ENCODE results near the gene RPL35A. TPM values are rescaled to one million over a fixed set of nuclear protein-coding genes. Genes with fewer than 3 reads are reported as not detected.

RPL35A gene
- total and polyA plus RNA-seq, 2 experiments from 2014 or later, result 1,070 to 2,096 TPM

DNA sequence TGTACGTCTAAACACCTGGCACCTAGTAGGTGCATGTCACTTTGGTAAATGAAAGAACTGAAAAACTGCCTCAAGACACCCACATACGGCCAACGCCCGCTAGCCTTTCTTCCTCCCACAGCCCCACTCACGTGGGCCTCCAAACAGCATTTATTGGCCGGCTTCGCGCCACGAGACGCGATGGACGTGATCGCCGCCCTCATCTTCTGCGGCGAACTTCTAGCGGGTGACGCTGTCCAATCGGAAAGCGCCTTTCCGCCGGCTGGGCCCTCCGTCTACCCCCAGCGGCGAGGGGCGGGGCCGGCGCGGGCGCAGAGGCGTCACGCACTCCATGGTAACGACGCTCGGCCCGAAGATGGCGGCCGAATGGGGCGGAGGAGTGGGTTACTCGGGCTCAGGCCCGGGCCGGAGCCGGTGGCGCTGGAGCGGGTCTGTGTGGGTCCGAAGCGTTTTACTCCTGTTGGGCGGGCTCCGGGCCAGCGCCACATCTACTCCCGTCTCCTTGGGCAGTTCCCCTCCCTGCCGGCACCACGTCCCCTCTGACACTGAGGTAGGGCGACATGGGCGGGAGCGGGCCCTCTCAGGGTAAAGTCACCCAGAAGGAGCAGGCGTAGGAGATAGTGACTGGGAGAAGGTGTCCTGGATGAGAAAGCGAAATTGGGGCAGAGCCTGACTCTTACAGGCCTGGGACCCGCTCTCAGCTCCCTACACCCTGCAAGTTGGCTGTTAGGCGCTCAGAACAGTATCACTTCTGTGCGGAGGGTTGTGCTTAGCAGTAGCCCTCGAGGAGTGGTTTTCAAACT, 10.1 kb downstream of the RPL35A start, which contains the start of gene LMLN:
Gene LMLN (plus strand): TSS at position 327 of the 803 bp plus-strand sequence. CDS start 29 bp downstream, at position 356.
- Histone ChIP-seq H3K4me2 (peak within 1 kb of the TSS; percentile 95), H3K79me2 (replicated peaks; ENCODE audit: insufficient read depth) (no peaks in the 10 kb centered on the region), H3K4me3 (peak within 1 kb of the TSS; percentile 91), H3K36me3 (ENCODE audit: insufficient read depth) (peaks cover 12% of the 10 kb centered on the region), H3K4me1 (ENCODE audit: insufficient read depth) (peaks cover 6% of the 10 kb centered on the region; the same call in 1 of the 2 replicates), H2AFZ (peak within 1 kb of the TSS; percentile 96), H3K27ac (ENCODE audit: low read depth) (no peak within 1 kb of the TSS; the same call in 1 of the 2 replicates), H3K9me2 (ENCODE audit: insufficient read depth) (no peaks in the 10 kb centered on the region), H4K20me1 (replicated peaks; ENCODE audit: insufficient read depth) (peaks cover 5% of the 10 kb centered on the region), H3K27me3 (ENCODE audit: insufficient read depth) (no peaks in the 10 kb centered on the region), H3F3A (replicated peaks; ENCODE audit: low read depth) (peaks cover 25% of the 10 kb centered on the region)
- ATAC-seq (peak; percentile 83), DNase-seq (ENCODE audit: low spot score) (peak; percentile 96)
- Mint-ChIP-seq H3K9me3 (no peaks in the 10 kb centered on the region), H3K27ac (peak within 1 kb of the TSS; percentile 92), H3K27me3 (ENCODE audit: insufficient read depth, low read depth, poor library complexity) (peaks cover 20% of the 10 kb centered on the region), H3K36me3 (ENCODE audit: low read depth) (peaks cover 20% of the 10 kb centered on the region), H3K4me3 (peak within 1 kb of the TSS; percentile 92), H3K4me1 (peaks cover 14% of the 10 kb centered on the region; the same call in 2 of the 3 replicates)
- TF ChIP-seq, protein P1, sequence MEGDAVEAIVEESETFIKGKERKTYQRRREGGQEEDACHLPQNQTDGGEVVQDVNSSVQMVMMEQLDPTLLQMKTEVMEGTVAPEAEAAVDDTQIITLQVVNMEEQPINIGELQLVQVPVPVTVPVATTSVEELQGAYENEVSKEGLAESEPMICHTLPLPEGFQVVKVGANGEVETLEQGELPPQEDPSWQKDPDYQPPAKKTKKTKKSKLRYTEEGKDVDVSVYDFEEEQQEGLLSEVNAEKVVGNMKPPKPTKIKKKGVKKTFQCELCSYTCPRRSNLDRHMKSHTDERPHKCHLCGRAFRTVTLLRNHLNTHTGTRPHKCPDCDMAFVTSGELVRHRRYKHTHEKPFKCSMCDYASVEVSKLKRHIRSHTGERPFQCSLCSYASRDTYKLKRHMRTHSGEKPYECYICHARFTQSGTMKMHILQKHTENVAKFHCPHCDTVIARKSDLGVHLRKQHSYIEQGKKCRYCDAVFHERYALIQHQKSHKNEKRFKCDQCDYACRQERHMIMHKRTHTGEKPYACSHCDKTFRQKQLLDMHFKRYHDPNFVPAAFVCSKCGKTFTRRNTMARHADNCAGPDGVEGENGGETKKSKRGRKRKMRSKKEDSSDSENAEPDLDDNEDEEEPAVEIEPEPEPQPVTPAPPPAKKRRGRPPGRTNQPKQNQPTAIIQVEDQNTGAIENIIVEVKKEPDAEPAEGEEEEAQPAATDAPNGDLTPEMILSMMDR (conservative IDR thresholded peaks at IDR 0.05; ENCODE audit: low read depth in 2 of 2), result no peak
- TF ChIP-seq POLR2AphosphoS5 (IDR thresholded peaks at IDR 0.05; ENCODE audit: low read depth) (peak; percentile 80), JUNB (IDR thresholded peaks at IDR 0.05; ENCODE audit: unreplicated experiment) (no peak), CREB1 (CRISPR knock-in tag; IDR thresholded peaks at IDR 0.05; ENCODE audit: low read depth) (peak; percentile 88)
- TF ChIP-seq, protein P2, sequence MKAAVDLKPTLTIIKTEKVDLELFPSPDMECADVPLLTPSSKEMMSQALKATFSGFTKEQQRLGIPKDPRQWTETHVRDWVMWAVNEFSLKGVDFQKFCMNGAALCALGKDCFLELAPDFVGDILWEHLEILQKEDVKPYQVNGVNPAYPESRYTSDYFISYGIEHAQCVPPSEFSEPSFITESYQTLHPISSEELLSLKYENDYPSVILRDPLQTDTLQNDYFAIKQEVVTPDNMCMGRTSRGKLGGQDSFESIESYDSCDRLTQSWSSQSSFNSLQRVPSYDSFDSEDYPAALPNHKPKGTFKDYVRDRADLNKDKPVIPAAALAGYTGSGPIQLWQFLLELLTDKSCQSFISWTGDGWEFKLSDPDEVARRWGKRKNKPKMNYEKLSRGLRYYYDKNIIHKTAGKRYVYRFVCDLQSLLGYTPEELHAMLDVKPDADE (IDR thresholded peaks at IDR 0.05), result 0 out of 2 replicates have a peak, but pooled peaks have one; percentile 31

DNA sequence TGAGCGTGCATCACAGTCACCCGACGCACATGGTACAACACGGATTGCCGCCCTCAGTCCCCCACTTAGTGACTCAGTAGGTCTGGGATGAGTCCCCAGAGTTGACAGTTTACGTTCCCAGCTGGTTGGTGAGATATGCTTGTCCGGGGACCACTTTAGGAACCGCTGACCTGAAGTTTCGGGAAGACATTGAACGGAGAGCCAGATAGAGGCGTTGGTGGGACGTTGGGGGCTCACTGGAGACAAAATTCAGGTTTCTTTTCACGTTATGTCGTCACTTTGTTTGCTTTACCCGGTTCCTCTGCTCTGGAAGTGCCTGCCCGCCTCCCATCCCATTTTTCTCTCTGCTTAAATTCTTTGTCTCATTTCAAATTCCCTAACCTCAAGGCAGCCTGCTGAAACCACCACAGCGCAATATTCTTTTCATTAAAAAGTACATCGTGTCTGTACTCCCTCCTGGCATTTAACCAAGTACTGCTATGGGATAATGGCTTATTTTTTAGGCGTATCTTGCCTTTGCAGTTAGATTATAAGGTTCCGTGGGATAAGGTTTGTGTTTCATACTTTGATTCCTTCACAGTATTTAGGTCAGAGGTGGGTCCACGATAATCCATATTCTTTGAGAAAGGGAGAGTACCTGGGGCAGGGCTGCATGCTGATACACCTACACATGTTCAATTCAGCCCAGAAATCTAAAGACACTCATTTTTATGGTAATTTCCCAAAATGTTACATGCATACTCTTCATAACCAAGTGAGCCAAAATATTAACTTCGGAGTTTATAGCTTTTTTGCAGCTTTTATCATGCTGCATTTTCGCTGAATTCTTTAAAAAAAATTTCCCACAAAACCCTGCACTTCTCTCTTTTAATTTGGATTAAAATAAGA, 10.9 kb downstream of the RPL35A start:
- Histone ChIP-seq H3K27me3 (ENCODE audit: insufficient read depth) (no peaks in the 10 kb centered on the region), H3K4me2 (peak overlapping the region; percentile 95), H2AFZ (peak overlapping the region; percentile 96), H3K4me3 (peak overlapping the region; percentile 91), H3K9me2 (ENCODE audit: insufficient read depth) (no peaks in the 10 kb centered on the region), H3K36me3 (ENCODE audit: insufficient read depth) (peaks cover 3% of the 10 kb centered on the region; the same call in 1 of the 2 replicates), H3F3A (replicated peaks; ENCODE audit: low read depth) (peaks cover 16% of the 10 kb centered on the region), H3K27ac (ENCODE audit: low read depth) (no peak overlapping the region), H3K79me2 (replicated peaks; ENCODE audit: insufficient read depth) (no peaks in the 10 kb centered on the region), H4K20me1 (replicated peaks; ENCODE audit: insufficient read depth) (no peaks in the 10 kb centered on the region), H3K4me1 (ENCODE audit: insufficient read depth) (peaks cover 6% of the 10 kb centered on the region; the same call in 1 of the 2 replicates)
- Mint-ChIP-seq H3K36me3 (ENCODE audit: low read depth) (peaks cover 11% of the 10 kb centered on the region), H3K4me3 (peak overlapping the region; percentile 92), H3K9me3 (no peaks in the 10 kb centered on the region), H3K4me1 (peaks cover 14% of the 10 kb centered on the region; the same call in 2 of the 3 replicates), H3K27ac (peak overlapping the region; percentile 92), H3K27me3 (ENCODE audit: insufficient read depth, low read depth, poor library complexity) (peaks cover 20% of the 10 kb centered on the region)
- DNase-seq (ENCODE audit: low spot score), result no peak
- ATAC-seq, result no peak
- TF ChIP-seq JUNB (IDR thresholded peaks at IDR 0.05; ENCODE audit: unreplicated experiment), result no peak
- TF ChIP-seq, protein P1 (conservative IDR thresholded peaks at IDR 0.05; ENCODE audit: low read depth in 2 of 2), result no peak
- no peak for TF ChIP-seq CREB1 (CRISPR knock-in tag; IDR thresholded peaks at IDR 0.05; ENCODE audit: low read depth)
- TF ChIP-seq, protein P3, sequence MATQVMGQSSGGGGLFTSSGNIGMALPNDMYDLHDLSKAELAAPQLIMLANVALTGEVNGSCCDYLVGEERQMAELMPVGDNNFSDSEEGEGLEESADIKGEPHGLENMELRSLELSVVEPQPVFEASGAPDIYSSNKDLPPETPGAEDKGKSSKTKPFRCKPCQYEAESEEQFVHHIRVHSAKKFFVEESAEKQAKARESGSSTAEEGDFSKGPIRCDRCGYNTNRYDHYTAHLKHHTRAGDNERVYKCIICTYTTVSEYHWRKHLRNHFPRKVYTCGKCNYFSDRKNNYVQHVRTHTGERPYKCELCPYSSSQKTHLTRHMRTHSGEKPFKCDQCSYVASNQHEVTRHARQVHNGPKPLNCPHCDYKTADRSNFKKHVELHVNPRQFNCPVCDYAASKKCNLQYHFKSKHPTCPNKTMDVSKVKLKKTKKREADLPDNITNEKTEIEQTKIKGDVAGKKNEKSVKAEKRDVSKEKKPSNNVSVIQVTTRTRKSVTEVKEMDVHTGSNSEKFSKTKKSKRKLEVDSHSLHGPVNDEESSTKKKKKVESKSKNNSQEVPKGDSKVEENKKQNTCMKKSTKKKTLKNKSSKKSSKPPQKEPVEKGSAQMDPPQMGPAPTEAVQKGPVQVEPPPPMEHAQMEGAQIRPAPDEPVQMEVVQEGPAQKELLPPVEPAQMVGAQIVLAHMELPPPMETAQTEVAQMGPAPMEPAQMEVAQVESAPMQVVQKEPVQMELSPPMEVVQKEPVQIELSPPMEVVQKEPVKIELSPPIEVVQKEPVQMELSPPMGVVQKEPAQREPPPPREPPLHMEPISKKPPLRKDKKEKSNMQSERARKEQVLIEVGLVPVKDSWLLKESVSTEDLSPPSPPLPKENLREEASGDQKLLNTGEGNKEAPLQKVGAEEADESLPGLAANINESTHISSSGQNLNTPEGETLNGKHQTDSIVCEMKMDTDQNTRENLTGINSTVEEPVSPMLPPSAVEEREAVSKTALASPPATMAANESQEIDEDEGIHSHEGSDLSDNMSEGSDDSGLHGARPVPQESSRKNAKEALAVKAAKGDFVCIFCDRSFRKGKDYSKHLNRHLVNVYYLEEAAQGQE (IDR thresholded peaks at IDR 0.05; ENCODE audit: unreplicated experiment), result no peak
- TF ChIP-seq STAT1 (IDR thresholded peaks at IDR 0.05; ENCODE audit: unreplicated experiment), result no peak
- TF ChIP-seq ZNF331 (CRISPR knock-in tag; IDR thresholded peaks at IDR 0.05; ENCODE audit: low read depth), result no peak
- TF ChIP-seq EZH2phosphoT487 (IDR thresholded peaks at IDR 0.05; ENCODE audit: unreplicated experiment), result no peak
- no peak for TF ChIP-seq NANOG (IDR thresholded peaks at IDR 0.05; ENCODE audit: borderline replicate concordance)
- TF ChIP-seq ZNF114 (CRISPR knock-in tag; IDR thresholded peaks at IDR 0.05), result no peak

Data from GM23338 (cell line).